Neural progenitor cell (in vitro differentiated cells): ENCODE data around the gene MAN2A1.

Source experiments
- EZH2 ChIP-seq: fragments of 200-600 bp; sonication (generic); IDR thresholded peaks from 2 replicates; pipeline ENCODE4 v1.6.1; 2017; ENCODE audit warnings: antibody characterized with exemption, mild to moderate bottlenecking, moderate library complexity
- EZH2phosphoT487 ChIP-seq: fragments of 200-600 bp; sonication (generic); IDR thresholded peaks from 2 replicates; pipeline ENCODE4 v1.6.1; 2017; ENCODE audit warnings: antibody characterized with exemption
- TF ChIP-seq, protein P1 (sequence below): fragments of 200-600 bp; sonication (generic); IDR thresholded peaks from 2 replicates; pipeline ENCODE4 v1.5.1; 2017; ENCODE audit warnings: antibody characterized with exemption, mild to moderate bottlenecking

DNA sequence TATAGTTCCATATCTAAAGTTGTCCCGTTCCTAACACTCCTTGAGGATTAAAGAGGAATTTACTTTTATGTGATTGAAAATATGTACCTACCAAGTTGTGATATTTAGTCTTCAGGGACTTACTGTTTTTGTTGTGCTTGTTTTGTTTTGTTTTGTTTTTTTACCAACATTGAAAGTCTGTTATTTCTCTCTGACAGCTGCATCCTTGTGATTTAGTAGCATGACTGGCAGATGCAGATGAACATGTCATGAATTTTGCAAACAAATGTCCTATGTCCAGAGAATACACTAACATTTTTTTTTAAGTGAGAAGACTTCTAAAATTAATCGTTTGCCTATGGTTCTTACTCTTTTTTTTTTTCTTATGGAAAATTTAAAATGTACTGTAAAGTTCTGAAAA is 85.4 kb downstream of the MAN2A1 start:
- TF ChIP-seq, protein P1, sequence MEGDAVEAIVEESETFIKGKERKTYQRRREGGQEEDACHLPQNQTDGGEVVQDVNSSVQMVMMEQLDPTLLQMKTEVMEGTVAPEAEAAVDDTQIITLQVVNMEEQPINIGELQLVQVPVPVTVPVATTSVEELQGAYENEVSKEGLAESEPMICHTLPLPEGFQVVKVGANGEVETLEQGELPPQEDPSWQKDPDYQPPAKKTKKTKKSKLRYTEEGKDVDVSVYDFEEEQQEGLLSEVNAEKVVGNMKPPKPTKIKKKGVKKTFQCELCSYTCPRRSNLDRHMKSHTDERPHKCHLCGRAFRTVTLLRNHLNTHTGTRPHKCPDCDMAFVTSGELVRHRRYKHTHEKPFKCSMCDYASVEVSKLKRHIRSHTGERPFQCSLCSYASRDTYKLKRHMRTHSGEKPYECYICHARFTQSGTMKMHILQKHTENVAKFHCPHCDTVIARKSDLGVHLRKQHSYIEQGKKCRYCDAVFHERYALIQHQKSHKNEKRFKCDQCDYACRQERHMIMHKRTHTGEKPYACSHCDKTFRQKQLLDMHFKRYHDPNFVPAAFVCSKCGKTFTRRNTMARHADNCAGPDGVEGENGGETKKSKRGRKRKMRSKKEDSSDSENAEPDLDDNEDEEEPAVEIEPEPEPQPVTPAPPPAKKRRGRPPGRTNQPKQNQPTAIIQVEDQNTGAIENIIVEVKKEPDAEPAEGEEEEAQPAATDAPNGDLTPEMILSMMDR = no peak
- TF ChIP-seq EZH2 (no peak), EZH2phosphoT487 (no peak)
